Right renal cortex interstitium (tissue), 3 donors: ENCODE data around the gene CPZ. TPM values are rescaled to one million over a fixed set of nuclear protein-coding genes. Genes with fewer than 3 reads are reported as not detected.

Experiments
- DNase-seq, 3 donors: peaks; one replicate each; pipeline ENCODE4 v3.0.0-alpha.2; 2013; ENCODE audit warnings: low read depth in 3 of 3, low spot score in 2 of 3
- polyA plus RNA-seq, 3 donors: library from polyadenylated mRNA; unstranded; fragments of 120-200 nt; gene quantifications; one replicate each; pipeline ENCODE4 v1.2.1, GENCODE V29; 2013; ENCODE audit not compliant: insufficient read length in 3 of 3

The CPZ gene
- polyA plus RNA-seq, 3 donors, result 16.0 to 18.0 (median 17.1) TPM

- no peak for DNase-seq
Observed at GRCh38 chr4:8593264-8594096, 915 bp downstream of the CPZ start.

- DNase-seq, result peak; percentile 53 to 70 (median 69)
Observed at GRCh38 chr4:8594097-8595038, 1.8 kb downstream of the CPZ start.

GRCh38 chr4:8595237-8596087, 2.9 kb downstream of the CPZ start:
- no peak for DNase-seq

- DNase-seq, result no peak
Observed at GRCh38 chr4:8596891-8597290, 4.3 kb downstream of the CPZ start.

- no peak for DNase-seq
Observed at GRCh38 chr4:8597319-8597718, 4.8 kb downstream of the CPZ start.

GRCh38 chr4:8597791-8598190, 5.2 kb downstream of the CPZ start:
- DNase-seq, result no peak

- no peak for DNase-seq
Observed at GRCh38 chr4:8598391-8599090, 6.0 kb downstream of the CPZ start.

- no peak for DNase-seq
Observed at GRCh38 chr4:8599091-8599460, 6.5 kb downstream of the CPZ start.

GRCh38 chr4:8599657-8600056, 7.1 kb downstream of the CPZ start:
- no peak for DNase-seq

- no peak for DNase-seq
Observed at GRCh38 chr4:8600266-8600665, 7.7 kb downstream of the CPZ start.

- no peak for DNase-seq
Observed at GRCh38 chr4:8600686-8601085, 8.1 kb downstream of the CPZ start.

- DNase-seq, result no peak
Observed at GRCh38 chr4:8601086-8601485, 8.5 kb downstream of the CPZ start.

- no peak for DNase-seq
Observed at GRCh38 chr4:8601556-8601955, 9.0 kb downstream of the CPZ start.

- no peak for DNase-seq
Observed at GRCh38 chr4:8602686-8603430, 10.3 kb downstream of the CPZ start.

GRCh38 chr4:8603931-8604330, 11.4 kb downstream of the CPZ start:
- no peak for DNase-seq

GRCh38 chr4:8605289-8605688, 12.7 kb downstream of the CPZ start:
- no peak for DNase-seq

GRCh38 chr4:8606476-8606875, 13.9 kb downstream of the CPZ start:
- no peak for DNase-seq

- no peak for DNase-seq
Observed at GRCh38 chr4:8606966-8607365, 14.4 kb downstream of the CPZ start.
